SK-N-SH treated with all-trans-retinoic acid at 6 μM for 48 hours (cell line): Measurements from ENCODE around the gene PKD2L1.

ENCODE experiments used
- ATAC-seq: fragments of 200-7000 bp; cut with Tn5 transposase; 3 replicates; pipeline ENCODE4 v1.9.1; 2020; ENCODE audit warnings: mild to moderate bottlenecking, moderate library complexity
- ARNTL ChIP-seq: fragments of 450-650 bp; formaldehyde crosslinking; IDR thresholded peaks from 2 replicates; pipeline ENCODE4 v1.5.0; 2020; ENCODE audit warnings: low read depth, mild to moderate bottlenecking, moderate library complexity, borderline replicate concordance
- BACH2 ChIP-seq: fragments of 250-450 bp; sonication (Bioruptor Pico); IDR thresholded peaks from 2 replicates; pipeline ENCODE4 v1.9.0; 2021; ENCODE audit warnings: mild to moderate bottlenecking, borderline replicate concordance
- CREB5 ChIP-seq: fragments of 250-450 bp; sonication (Bioruptor Pico); IDR thresholded peaks from 2 replicates; pipeline ENCODE4 v1.5.1; 2020; ENCODE audit warnings: low read depth, mild to moderate bottlenecking, moderate library complexity
- CSDC2 ChIP-seq: fragments of 250-450 bp; sonication (Bioruptor Pico); IDR thresholded peaks from 2 replicates; pipeline ENCODE4 v1.5.0; 2020; ENCODE audit warnings: mild to moderate bottlenecking, moderate library complexity
- CSRNP3 ChIP-seq: fragments of 250-450 bp; sonication (Bioruptor Pico); IDR thresholded peaks from 2 replicates; pipeline ENCODE4 v1.5.1; 2021; ENCODE audit warnings: mild to moderate bottlenecking, moderate library complexity
- ESRRG ChIP-seq: fragments of 250-450 bp; sonication (Bioruptor Pico); IDR thresholded peaks from 2 replicates; pipeline ENCODE4 v1.6.1; 2021; ENCODE audit warnings: mild to moderate bottlenecking
- GLIS3 ChIP-seq: fragments of 250-450 bp; sonication (Bioruptor Pico); IDR thresholded peaks from 2 replicates; pipeline ENCODE4 v1.5.0; 2020; ENCODE audit warnings: mild to moderate bottlenecking, moderate library complexity
- ISL1 ChIP-seq: fragments of 250-450 bp; sonication (Bioruptor Pico); IDR thresholded peaks from 2 replicates; pipeline ENCODE4 v2.1.2; 2022; ENCODE audit warnings: mild to moderate bottlenecking, moderate library complexity
- OSR1 ChIP-seq: fragments of 250-450 bp; sonication (Bioruptor Pico); IDR thresholded peaks from 2 replicates; pipeline ENCODE4 v1.8.0; 2022; ENCODE audit warnings: moderate library complexity, mild to moderate bottlenecking, inconsistent platforms
- POU6F1 ChIP-seq: fragments of 250-450 bp; sonication (Bioruptor Pico); IDR thresholded peaks from 2 replicates; pipeline ENCODE4 v1.8.0; 2021; ENCODE audit warnings: low read depth, mild to moderate bottlenecking, moderate library complexity, borderline replicate concordance
- PPARA ChIP-seq: fragments of 250-450 bp; sonication (Bioruptor Pico); IDR thresholded peaks from 2 replicates; pipeline ENCODE4 v1.5.0; 2020; ENCODE audit warnings: mild to moderate bottlenecking, borderline replicate concordance
- RARB ChIP-seq: fragments of 250-450 bp; sonication (Bioruptor Pico); IDR thresholded peaks from 2 replicates; pipeline ENCODE4 v1.8.0; 2021; ENCODE audit warnings: mild to moderate bottlenecking, moderate library complexity
- SNAI2 ChIP-seq: fragments of 250-450 bp; sonication (Bioruptor Pico); IDR thresholded peaks from 2 replicates; pipeline ENCODE4 v1.5.0; 2020; ENCODE audit warnings: mild to moderate bottlenecking, moderate library complexity
- TCF4 ChIP-seq: fragments of 250-450 bp; sonication (Bioruptor Pico); IDR thresholded peaks from 2 replicates; pipeline ENCODE4 v1.8.0; 2021; ENCODE audit warnings: mild to moderate bottlenecking, moderate library complexity, borderline replicate concordance
- TOX ChIP-seq: fragments of 250-450 bp; sonication (Bioruptor Pico); IDR thresholded peaks from 2 replicates; pipeline ENCODE4 v1.8.0; 2021; ENCODE audit warnings: mild to moderate bottlenecking, moderate library complexity, borderline replicate concordance
- TSHZ2 ChIP-seq: fragments of 250-450 bp; sonication (Bioruptor Pico); IDR thresholded peaks from 2 replicates; pipeline ENCODE4 v1.5.0; 2020; ENCODE audit warnings: mild to moderate bottlenecking, moderate library complexity
- ZFP3 ChIP-seq: fragments of 250-450 bp; sonication (Bioruptor Pico); IDR thresholded peaks from 2 replicates; pipeline ENCODE4 v1.5.0; 2020; ENCODE audit warnings: mild to moderate bottlenecking, moderate library complexity
- ZFP30 ChIP-seq: fragments of 450-650 bp; formaldehyde crosslinking; IDR thresholded peaks from 2 replicates; pipeline ENCODE4 v1.5.0; 2022; ENCODE audit warnings: mild to moderate bottlenecking, moderate library complexity
- ZNF565 ChIP-seq: fragments of 450-650 bp; formaldehyde crosslinking; conservative IDR thresholded peaks from 2 replicates; pipeline ENCODE4 v1.5.0; 2020; ENCODE audit warnings: low read depth, mild to moderate bottlenecking, moderate library complexity
- ZNF70 ChIP-seq: fragments of 450-650 bp; formaldehyde crosslinking; IDR thresholded peaks from 2 replicates; pipeline ENCODE4 v1.5.0; 2020; ENCODE audit warnings: mild to moderate bottlenecking, moderate library complexity
- ZNF8 ChIP-seq: fragments of 450-650 bp; formaldehyde crosslinking; IDR thresholded peaks from 2 replicates; pipeline ENCODE4 v1.5.0; 2020; ENCODE audit warnings: mild to moderate bottlenecking, moderate library complexity

Gene PKD2L1

GRCh38 chr10:100267239-100268104 lies 62.6 kb downstream of the PKD2L1 start, which contains the start of gene CWF19L1:
CWF19L1 (minus strand) TSS chr10:100267638; CDS start chr10:100267593, 45 bp downstream.
- TF ChIP-seq ZFP3 (CRISPR knock-in tag) (no peak), ZNF565 (CRISPR knock-in tag) (no peak), ZNF70 (CRISPR knock-in tag) (no peak), SNAI2 (no peak), TSHZ2 (CRISPR knock-in tag) (no peak), CSDC2 (CRISPR knock-in tag) (no peak), ISL1 (no peak), PPARA (no peak), GLIS3 (CRISPR knock-in tag) (no peak), CSRNP3 (CRISPR knock-in tag) (no peak), OSR1 (CRISPR knock-in tag) (no peak), BACH2 (no peak), TOX (CRISPR knock-in tag) (no peak), POU6F1 (CRISPR knock-in tag) (no peak), ZFP30 (CRISPR knock-in tag) (no peak), ZNF8 (CRISPR knock-in tag) (no peak), RARB (CRISPR knock-in tag) (no peak), TCF4 (CRISPR knock-in tag) (no peak), ESRRG (CRISPR knock-in tag) (no peak), ARNTL (CRISPR knock-in tag) (no peak)
- TF ChIP-seq, all 23 proteins: peak for 0
- ATAC-seq = peak; percentile 96

- TF ChIP-seq RARB (CRISPR knock-in tag) = no peak
- TF ChIP-seq ZFP30 (CRISPR knock-in tag) = no peak
- no peak for ATAC-seq
Measured at GRCh38 chr10:100265821-100266485, 64.1 kb downstream of the PKD2L1 start.

GRCh38 chr10:100254191-100254590 lies 75.8 kb downstream of the PKD2L1 start:
- no peak for ATAC-seq
- TF ChIP-seq ZNF8 (CRISPR knock-in tag) = no peak
- no peak for TF ChIP-seq ZNF70 (CRISPR knock-in tag)
- no peak for TF ChIP-seq TOX (CRISPR knock-in tag)
- no peak for TF ChIP-seq TCF4 (CRISPR knock-in tag)
- no peak for TF ChIP-seq ZNF565 (CRISPR knock-in tag)
- no peak for TF ChIP-seq CSRNP3 (CRISPR knock-in tag)
- no peak for TF ChIP-seq POU6F1 (CRISPR knock-in tag)
- no peak for TF ChIP-seq CSDC2 (CRISPR knock-in tag)
- no peak for TF ChIP-seq ISL1
- no peak for TF ChIP-seq RARB (CRISPR knock-in tag)
- no peak for TF ChIP-seq OSR1 (CRISPR knock-in tag)
- TF ChIP-seq ESRRG (CRISPR knock-in tag) = no peak
- TF ChIP-seq ZFP3 (CRISPR knock-in tag) = no peak
- no peak for TF ChIP-seq ZFP30 (CRISPR knock-in tag)
- TF ChIP-seq GLIS3 (CRISPR knock-in tag) = no peak
- TF ChIP-seq ARNTL (CRISPR knock-in tag) = no peak
- TF ChIP-seq CREB5 (CRISPR knock-in tag) = no peak
- TF ChIP-seq BACH2 = no peak
